RWPE2 (cell line): ENCODE results near the gene M1AP.

Source experiments
- ATAC-seq: fragments of 200-7000 bp; cut with Tn5 transposase; 3 replicates; pipeline ENCODE4 v1.9.1; 2021; ENCODE audit warnings: low read depth
- DNase-seq: peaks from one replicate; pipeline ENCODE4 v3.0.0-alpha.2; 2020; ENCODE audit warnings: low spot score
- H3K27ac ChIP-seq: fragments of 450-650 bp; 2 replicates; pipeline ENCODE4 v1.5.1; 2017; ENCODE audit warnings: mild to moderate bottlenecking; ENCODE audit not compliant: poor library complexity, severe bottlenecking
- H3K27me3 ChIP-seq: fragments of 250-450 bp; sonication (Bioruptor Pico); 2 replicates; pipeline ENCODE4 v1.5.1; 2021; ENCODE audit warnings: mild to moderate bottlenecking, moderate library complexity; ENCODE audit not compliant: insufficient read depth, poor library complexity, severe bottlenecking
- H3K36me3 ChIP-seq: fragments of 250-450 bp; sonication (Bioruptor Pico); 2 replicates; pipeline ENCODE4 v1.5.1; 2020; ENCODE audit warnings: low read depth, mild to moderate bottlenecking, moderate library complexity
- H3K4me1 ChIP-seq: fragments of 250-450 bp; sonication (Bioruptor Pico); 2 replicates; pipeline ENCODE4 v1.5.1; 2021; ENCODE audit warnings: mild to moderate bottlenecking, moderate library complexity; ENCODE audit not compliant: insufficient read depth, poor library complexity, severe bottlenecking
- H3K4me3 ChIP-seq: fragments of 250-450 bp; sonication (Bioruptor Pico); 2 replicates; pipeline ENCODE4 v1.5.1; 2021; ENCODE audit warnings: mild to moderate bottlenecking, moderate library complexity; ENCODE audit not compliant: severe bottlenecking
- H3K9me3 ChIP-seq: fragments of 250-450 bp; sonication (Bioruptor Pico); 2 replicates; pipeline ENCODE4 v1.5.1; 2021; ENCODE audit warnings: mild to moderate bottlenecking, moderate library complexity; ENCODE audit not compliant: severe bottlenecking
- TF ChIP-seq, protein P1 (sequence below): fragments of 450-650 bp; IDR thresholded peaks from one replicate; pipeline ENCODE4 v1.5.1; 2017; ENCODE audit warnings: mild to moderate bottlenecking, moderate library complexity; ENCODE audit not compliant: poor library complexity, severe bottlenecking

M1AP gene

GRCh38 chr2:74584088-74584645 is 64.0 kb downstream of the M1AP start:
- Histone ChIP-seq H3K4me1 (no peaks in the 10 kb centered on the region), H3K27ac (no peak overlapping the region), H3K27me3 (no peaks in the 10 kb centered on the region), H3K9me3 (no peaks in the 10 kb centered on the region), H3K4me3 (no peak overlapping the region), H3K36me3 (no peaks in the 10 kb centered on the region)
- ATAC-seq (no peak), DNase-seq (no peak)
- TF ChIP-seq, protein P1, sequence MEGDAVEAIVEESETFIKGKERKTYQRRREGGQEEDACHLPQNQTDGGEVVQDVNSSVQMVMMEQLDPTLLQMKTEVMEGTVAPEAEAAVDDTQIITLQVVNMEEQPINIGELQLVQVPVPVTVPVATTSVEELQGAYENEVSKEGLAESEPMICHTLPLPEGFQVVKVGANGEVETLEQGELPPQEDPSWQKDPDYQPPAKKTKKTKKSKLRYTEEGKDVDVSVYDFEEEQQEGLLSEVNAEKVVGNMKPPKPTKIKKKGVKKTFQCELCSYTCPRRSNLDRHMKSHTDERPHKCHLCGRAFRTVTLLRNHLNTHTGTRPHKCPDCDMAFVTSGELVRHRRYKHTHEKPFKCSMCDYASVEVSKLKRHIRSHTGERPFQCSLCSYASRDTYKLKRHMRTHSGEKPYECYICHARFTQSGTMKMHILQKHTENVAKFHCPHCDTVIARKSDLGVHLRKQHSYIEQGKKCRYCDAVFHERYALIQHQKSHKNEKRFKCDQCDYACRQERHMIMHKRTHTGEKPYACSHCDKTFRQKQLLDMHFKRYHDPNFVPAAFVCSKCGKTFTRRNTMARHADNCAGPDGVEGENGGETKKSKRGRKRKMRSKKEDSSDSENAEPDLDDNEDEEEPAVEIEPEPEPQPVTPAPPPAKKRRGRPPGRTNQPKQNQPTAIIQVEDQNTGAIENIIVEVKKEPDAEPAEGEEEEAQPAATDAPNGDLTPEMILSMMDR = no peak

DNA sequence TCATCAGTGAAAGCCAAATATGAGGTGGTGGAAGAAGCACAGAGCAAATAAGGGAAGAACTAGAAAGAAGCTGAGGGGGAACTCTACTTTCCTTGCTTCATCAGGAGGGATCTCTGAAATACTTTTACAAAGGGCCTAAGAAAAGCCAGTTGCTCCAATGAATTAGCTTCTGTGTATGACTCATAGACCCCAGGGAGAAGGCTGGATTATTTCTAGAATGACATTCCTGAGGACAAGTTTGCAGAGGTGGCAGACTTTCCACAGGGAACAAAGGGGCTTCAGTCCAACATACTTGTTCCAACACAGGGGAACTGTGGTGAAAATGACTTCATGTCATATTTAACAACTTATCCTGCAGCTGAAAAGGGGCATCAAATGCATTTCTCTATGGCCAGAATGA is 64.6 kb downstream of the M1AP start:
- no peaks in the 10 kb centered on the region for H3K4me1 ChIP-seq
- ATAC-seq = no peak
- H3K4me3 ChIP-seq = no peak overlapping the region
- TF ChIP-seq, protein P1 = no peak
- no peak for DNase-seq
- H3K36me3 ChIP-seq = no peaks in the 10 kb centered on the region
- no peaks in the 10 kb centered on the region for H3K9me3 ChIP-seq
- H3K27ac ChIP-seq = no peak overlapping the region
- H3K27me3 ChIP-seq = no peaks in the 10 kb centered on the region

DNA sequence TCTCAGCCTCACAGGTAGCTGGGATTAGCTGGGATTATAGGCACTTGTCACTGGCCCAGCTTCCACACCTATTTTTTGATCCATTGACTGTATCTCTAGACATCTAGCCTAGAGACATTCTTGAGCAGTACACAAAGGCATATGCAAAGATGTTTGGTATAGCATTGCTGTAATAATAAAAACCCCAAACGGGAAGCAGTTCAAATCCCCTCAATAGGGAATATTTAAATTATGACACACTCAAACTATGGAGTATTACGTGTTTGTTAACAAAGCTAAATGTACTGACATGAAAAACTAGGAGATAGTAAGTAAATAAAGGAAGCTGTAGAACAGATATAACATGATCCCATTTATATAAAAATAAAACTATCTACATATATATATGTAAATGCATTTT is 65.9 kb downstream of the M1AP start:
- Histone ChIP-seq H3K27ac (no peak overlapping the region), H3K27me3 (no peaks in the 10 kb centered on the region), H3K4me1 (no peaks in the 10 kb centered on the region), H3K36me3 (no peaks in the 10 kb centered on the region), H3K4me3 (no peak overlapping the region), H3K9me3 (no peaks in the 10 kb centered on the region)
- TF ChIP-seq, protein P1 = no peak
- ATAC-seq (no peak), DNase-seq (no peak)

GRCh38 chr2:74581463-74581862 is 66.7 kb downstream of the M1AP start:
- Histone ChIP-seq H3K36me3 (no peaks in the 10 kb centered on the region), H3K27ac (no peak overlapping the region), H3K9me3 (no peaks in the 10 kb centered on the region), H3K4me1 (no peaks in the 10 kb centered on the region), H3K27me3 (no peaks in the 10 kb centered on the region), H3K4me3 (no peak overlapping the region)
- ATAC-seq (no peak), DNase-seq (no peak)
- TF ChIP-seq, protein P1 = no peak

DNA sequence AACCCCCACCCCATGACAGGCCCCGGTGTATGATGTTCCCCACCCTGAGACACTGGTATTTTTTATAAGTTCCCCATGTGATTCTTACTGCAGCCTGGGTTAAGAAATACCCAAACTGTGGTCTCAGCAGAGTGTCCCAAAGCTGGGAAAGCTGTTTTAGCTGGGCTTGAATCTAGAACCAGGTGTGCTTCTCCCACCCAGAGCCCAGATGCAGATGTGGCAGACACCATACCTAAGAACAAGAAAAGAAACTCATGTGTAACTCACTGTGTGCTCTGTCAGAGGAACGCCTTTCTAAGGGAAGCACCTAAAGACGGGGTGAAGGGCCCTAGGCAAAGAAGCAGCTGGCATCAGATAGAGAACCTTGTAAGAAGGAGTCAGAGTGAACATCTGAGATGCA is 69.7 kb downstream of the M1AP start:
- H3K36me3 ChIP-seq = no peaks in the 10 kb centered on the region
- ATAC-seq (no peak), DNase-seq (no peak)
- H3K4me3 ChIP-seq = no peak overlapping the region
- no peaks in the 10 kb centered on the region for H3K27me3 ChIP-seq
- H3K4me1 ChIP-seq = peaks cover 10% of the 10 kb centered on the region
- H3K9me3 ChIP-seq = no peaks in the 10 kb centered on the region
- TF ChIP-seq, protein P1 = no peak
- H3K27ac ChIP-seq = no peak overlapping the region
